NCI-H2107 treated with DMSO at 0.1 percent for 48 hours (cell line): Measurements from ENCODE around the gene LRCH2.
A peak's percentile ranks its signal among the peaks of the same experiment; 100 is the strongest.
"Not testable (repeated sequence)": the region's sequence is repeated elsewhere in the genome, so short reads cannot be mapped to it uniquely, and the experiment has no call there.

ENCODE experiments used
- DNase-seq: peaks from one replicate; lab custom pipeline; 2025; ENCODE audit not compliant: unreplicated experiment; lab: John Stamatoyannopoulos, UW

LRCH2 gene, protein sequence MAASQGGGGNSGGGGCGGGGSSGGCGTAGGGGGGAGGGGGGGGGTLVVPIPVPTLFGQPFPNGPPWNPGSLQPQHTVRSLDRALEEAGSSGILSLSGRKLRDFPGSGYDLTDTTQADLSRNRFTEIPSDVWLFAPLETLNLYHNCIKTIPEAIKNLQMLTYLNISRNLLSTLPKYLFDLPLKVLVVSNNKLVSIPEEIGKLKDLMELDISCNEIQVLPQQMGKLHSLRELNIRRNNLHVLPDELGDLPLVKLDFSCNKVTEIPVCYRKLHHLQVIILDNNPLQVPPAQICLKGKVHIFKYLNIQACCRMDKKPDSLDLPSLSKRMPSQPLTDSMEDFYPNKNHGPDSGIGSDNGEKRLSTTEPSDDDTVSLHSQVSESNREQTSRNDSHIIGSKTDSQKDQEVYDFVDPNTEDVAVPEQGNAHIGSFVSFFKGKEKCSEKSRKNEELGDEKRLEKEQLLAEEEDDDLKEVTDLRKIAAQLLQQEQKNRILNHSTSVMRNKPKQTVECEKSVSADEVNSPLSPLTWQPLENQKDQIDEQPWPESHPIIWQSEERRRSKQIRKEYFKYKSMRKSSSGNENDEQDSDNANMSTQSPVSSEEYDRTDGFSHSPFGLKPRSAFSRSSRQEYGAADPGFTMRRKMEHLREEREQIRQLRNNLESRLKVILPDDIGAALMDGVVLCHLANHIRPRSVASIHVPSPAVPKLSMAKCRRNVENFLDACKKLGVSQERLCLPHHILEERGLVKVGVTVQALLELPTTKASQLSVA

DNA sequence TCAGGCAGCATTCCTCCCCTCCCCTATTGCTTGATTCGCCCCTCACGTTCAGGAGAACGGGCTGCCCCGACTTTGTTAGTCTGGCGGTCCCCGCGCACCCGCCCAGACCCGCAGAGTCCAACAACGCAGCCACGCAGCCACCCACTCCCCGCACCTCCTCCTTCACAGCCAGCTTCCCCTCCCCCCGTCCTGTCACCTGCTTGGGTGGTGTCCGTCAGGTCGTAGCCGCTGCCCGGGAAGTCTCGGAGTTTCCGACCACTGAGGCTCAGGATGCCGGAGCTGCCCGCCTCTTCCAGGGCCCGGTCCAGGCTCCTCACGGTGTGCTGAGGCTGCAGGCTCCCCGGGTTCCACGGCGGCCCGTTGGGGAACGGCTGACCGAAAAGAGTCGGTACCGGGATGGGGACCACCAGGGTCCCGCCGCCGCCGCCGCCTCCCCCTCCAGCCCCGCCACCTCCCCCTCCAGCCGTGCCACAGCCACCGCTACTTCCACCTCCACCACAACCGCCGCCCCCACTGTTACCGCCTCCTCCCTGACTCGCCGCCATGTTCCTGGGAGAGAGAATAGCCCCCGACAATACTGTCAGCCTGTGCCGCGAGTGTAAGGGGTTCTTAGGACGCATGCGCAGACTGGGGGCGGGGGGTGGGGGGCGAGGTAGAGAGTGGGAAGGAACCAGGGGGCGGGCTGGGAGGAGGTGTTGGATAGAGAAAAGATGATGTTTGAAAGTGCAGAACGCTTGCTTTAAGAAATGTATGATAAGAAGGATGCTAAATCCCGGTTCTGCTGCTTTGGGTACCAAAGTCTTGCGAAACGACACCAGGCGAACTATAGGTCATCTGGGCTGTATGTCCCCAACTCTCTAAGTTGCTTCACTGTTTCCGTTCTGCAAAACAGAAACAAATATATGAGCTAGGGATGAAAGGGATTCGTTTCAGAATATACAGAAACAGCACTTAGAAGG lies at the start of gene LRCH2:
Gene LRCH2, minus strand, starts transcription at position 600 of the 959 bp plus-strand sequence. Its CDS starts 55 bp downstream, at position 545.
- DNase-seq, result peak; percentile 26

DNA sequence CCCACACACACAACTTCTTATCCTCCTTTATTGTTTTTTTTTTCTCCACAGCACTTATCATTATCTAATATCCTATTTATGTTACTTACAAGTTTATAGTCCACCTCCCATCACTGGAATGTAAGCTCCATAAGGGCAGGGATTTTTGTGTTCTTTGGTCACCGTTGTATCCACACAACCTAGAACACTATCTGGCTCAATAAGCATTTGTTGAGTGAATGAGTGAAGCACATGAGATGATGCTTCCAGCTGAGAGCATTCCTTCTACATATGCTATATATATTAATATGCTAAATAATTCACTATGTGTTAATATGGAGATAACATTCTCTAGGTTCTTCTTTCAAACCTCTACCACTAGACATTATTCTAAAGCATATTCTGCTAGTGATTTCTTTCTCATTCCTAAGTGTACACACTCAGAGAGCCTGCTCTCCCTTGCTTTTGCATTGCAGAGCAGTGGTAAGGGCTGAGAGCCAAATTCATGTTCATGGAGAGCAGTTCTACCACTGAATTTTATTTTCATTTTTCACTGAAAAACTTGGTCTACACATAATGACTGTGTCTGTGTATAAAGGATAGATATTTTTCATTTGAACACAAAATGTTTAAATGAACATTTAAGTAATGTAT lies 35.3 kb upstream of the LRCH2 start:
- DNase-seq, result no peak

DNA sequence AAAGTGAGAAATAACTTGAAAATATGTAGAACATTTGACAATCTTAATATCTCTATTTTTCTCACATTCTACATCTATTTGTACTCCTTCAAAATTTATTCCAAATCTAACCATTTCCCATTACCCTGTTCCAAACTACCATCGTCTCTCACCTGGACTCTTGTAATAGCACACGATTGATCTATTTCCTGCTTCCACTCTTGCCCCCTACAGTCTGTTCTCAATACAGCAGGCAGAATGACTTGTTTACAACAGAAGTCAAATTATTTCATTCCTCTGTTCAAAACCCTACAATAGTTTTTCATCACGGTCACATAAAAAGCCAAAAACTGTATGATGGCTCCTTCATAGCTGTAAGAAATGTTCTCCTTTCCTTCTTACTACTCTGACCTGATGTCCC lies 34.5 kb upstream of the LRCH2 start:
- peak; percentile 6 for DNase-seq

DNA sequence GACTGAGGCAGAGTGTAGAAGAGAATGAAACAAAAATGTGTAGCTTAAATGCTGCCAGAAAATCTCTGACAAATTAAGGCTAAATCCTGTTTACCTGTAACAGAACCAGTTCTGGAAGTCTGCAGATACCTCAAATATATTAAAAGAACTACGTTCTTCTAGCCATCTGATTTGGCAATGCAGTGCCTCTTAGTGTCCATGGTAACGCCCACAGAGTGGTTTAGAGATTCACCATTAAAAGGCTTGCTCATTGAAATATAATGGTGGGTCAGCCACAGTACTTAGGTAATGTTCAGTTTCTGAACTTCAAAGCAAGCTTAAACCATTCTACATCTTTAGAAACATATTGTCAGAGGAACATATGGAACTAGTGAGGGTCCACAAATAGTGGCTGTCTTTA lies 32.4 kb upstream of the LRCH2 start:
- DNase-seq, result no peak

DNA sequence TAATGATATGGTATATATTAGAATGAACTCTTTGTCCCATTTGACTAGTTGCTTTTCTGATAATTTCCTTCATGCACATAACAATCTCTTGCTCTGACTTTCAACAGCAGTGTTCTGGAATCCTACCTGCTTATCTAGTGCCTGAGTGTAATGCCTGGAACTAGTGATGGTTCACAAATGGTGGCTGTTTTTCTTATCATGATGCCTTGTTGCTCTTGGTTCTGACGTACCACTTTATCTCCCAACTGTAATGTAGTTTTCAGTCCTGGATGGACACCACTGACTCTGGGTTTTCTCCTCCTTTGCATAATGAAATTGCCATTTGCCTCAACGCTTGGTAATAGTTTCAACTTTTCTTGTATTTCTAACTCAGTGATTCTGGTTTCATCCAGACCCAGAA lies 30.1 kb upstream of the LRCH2 start:
- DNase-seq, result no peak

DNA sequence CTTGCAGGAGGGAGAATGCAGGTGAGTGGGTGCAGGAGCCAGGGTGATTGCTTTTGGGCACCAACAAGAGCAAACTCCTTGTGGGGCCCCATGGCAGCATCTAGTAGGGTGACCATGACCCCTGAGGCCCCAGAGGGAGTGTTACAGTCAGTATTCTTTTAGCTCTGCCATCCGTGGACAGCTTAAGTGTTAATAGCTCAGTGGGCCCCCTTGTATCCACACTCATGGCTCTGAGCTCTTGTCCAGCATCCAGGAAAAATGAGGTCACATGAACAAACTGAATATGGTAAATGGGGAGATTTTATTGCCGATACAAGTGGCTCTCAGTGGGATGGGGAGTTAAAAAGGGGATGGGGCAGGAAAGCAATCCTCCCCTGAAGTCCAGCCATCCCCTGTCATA lies 27.3 kb upstream of the LRCH2 start:
- DNase-seq, result no peak

DNA sequence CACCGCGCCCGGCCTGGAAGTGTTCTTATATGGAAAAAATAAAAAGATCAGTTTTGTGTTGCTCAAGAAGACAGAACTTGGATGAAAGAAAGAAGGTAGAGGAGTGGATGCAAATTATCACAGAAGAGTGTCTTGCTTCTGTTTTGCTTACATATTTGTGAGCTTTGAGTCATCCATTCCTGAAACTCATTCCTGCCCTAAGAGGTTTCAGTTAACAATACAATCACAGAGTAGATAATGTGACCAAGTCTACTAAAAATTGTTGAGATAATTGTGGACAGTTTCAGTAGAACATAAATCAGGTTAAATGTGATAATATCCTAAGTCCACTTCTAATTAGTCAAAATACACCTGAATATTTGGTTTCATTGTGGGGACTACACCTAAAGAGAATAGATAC lies 26.4 kb upstream of the LRCH2 start:
- DNase-seq, result no peak

DNA sequence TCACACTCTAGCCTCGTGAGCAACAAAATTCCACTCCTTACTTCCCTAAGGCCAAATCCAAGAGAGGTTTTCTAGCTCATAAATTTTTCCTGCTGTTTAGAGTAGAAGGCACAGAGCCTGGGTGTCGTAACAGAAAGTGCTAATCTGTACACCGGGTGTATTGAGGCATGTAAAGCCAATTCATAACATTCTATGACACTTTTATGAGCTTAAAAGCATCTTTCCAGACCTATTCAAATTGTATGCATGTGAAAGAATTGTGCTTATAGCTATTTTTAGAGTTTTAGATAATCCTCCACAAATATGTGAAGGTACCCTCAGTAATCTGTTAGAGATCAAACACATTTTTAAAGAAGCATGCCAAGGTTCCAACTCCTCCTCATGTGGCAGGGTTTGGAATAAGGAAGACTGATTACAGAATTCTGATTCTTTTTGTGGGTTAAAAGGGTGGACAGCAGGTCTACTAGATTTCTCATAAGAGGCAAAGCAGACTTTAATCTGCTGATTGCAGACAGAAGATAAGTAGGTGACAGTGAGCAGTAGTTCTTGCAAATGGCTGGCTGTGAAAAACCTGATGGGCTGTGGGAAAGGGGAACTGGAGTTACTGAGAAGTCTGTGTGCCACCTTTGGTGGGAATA lies 25.5 kb upstream of the LRCH2 start:
- no peak for DNase-seq

DNA sequence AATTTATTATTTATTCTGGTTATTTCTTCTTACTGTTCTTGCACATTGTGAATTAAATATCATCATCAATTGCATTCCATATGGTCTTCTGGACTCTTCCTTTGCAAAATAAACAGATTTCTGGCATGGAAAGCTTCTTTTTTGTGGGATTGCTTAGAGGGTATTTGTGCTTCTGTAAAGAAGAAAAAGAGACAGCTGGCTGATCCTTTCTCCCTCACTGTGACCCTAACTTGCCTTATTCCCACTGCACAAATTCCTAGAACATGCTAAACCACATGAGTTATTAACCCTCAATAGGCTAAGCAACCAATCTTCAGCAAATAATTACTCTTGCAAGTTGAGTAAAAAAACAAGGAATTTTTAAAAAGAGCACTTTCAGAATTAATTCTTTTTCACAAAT lies 23.8 kb upstream of the LRCH2 start:
- no peak for DNase-seq

GRCh38 chrX:115255003-115255402 lies 21.1 kb upstream of the LRCH2 start:
- DNase-seq, result no peak

DNA sequence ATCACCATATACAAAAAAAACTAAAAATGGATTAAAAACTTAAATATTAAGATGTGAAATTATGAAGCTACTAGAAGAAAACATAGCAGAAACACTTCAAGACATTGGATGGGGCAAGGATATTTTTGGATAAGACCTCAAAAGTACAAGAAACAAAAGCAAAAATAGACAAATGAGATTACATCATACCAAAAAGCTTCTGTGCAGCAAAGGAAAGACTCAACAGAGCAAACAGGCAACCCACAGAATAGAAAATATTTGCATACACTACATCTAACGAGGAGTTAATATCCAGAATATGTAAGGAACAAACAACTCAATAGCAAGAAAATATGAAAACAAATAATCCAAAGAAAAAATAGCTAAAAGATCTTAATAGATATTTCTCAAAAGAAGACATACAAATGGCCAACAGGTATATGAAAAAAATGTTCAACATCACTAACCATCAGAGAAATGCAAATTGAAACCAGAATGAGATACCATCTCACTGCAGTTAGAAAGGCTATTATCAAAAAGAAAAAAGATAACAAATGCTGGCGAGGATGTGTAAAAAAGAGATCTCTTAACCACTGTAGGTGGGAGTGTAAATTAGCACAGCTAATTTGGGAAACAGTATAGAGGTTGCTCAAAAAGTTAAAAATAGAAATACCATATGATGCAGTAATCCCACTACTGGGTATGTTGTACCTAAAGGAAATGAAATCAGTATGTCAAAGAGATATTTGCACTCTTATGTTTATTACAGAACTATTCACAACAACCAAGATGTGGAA lies 17.8 kb upstream of the LRCH2 start:
- no peak for DNase-seq

- no peak for DNase-seq
Observed at GRCh38 chrX:115237056-115237455, 3.2 kb upstream of the LRCH2 start.

DNA sequence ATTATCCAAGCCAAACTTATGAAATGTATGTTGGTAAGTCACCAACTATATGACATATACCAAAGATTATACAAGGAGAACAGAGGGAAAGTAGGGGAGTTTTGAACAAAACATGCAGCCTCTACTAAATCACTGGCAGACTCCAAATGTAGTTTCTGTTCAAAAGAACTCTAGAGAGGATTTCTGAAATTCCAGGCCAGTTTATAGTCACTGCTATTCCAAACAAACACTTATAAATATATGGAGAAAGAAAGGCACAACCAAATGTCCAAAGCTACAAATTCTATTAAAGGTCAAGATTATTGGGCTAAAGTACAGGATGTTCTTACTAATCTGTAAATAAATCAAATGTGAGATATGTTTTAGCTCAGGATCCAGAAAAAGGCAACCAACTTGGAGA lies 2.7 kb upstream of the LRCH2 start:
- no peak for DNase-seq

- DNase-seq, result no peak
Observed at GRCh38 chrX:115234461-115234860, 565 bp upstream of the LRCH2 start.

DNA sequence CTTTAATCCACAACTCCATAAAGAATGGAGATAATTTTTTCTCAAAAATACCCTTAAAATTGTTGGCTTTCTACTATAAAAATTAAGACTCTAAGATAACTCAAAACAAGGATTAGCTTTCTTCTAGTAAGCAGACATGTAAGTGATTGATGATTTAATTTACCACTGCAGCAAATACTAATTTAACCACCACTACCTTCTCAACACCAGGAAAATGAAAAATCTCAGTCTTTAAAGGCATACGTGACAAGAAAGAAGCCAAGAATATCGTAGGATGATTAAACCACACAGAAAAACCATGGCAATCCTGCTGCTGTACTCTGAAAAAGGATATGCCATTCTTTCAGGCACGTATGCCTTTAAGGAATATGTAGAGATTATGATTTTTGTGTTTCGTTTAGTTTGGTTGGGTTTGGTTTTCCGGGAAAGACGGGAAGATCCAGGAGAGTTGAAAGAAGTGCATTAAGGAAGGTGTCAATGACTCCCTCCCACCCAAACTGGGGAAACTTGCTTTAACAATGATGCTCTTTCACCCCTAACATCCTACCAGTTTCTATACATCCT lies 881 bp downstream of the LRCH2 start:
- no peak for DNase-seq

GRCh38 chrX:115229337-115230003 lies 4.4 kb downstream of the LRCH2 start:
- no peak for DNase-seq

- peak; percentile 14 for DNase-seq
Observed at GRCh38 chrX:115226929-115227328, 7.0 kb downstream of the LRCH2 start.

GRCh38 chrX:115217346-115217745 lies 16.6 kb downstream of the LRCH2 start:
- DNase-seq, result not testable (repeated sequence)

GRCh38 chrX:115214605-115215004 lies 19.3 kb downstream of the LRCH2 start:
- DNase-seq, result no peak
